SKM-1 treated with dmso at 0.1 percent for 144 hours (cell line): ENCODE measurements around the gene PRKCG.
"Not testable (repeated sequence)": the region's sequence is repeated elsewhere in the genome, so short reads cannot be mapped to it uniquely, and the experiment has no call there.

ENCODE experiments used
- DNase-seq: peaks from one replicate; lab custom pipeline; 2025; ENCODE audit not compliant: unreplicated experiment; lab: John Stamatoyannopoulos, UW

The PRKCG gene

DNA sequence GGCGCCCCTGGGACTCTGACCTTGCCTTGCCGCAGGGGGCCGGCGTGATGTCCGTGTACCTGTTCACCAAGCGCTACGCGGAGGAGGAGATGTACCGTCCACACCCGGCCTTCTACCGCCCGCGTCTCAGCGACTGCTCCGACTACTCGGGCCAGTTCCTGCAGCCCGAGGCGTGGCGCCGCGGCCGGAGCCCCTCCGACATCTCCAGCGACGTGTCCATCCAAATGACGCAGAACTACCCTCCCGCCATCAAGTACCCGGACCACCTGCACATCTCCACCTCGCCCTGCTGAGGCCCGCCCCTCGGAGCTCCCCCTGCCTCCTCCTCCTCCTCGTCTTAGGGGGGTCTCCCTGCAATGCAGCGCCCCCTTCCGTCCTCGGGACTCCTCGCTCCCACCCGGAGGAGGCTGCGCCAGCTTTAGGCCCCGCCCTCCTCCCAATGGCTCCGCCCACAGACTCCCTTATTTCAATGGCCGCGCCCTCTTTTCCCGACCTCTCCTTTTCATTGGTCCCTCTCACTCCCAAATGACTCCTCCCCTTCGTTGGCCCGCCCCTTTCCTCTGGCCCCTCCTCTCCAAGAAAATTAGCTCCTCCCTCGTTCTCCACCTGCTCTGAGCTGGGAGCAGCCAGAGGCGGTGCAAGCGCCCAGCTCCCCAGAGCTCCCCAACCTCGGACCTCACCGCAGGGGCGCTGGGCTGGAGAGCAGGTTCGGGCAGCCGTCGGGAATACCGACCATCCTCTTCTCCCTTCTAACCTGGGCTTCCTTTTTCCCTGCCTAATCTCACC is 60.2 kb downstream of the PRKCG start:
- DNase-seq, result no peak

GRCh38 chr19:53944416-53944815 is 62.4 kb downstream of the PRKCG start:
- no peak for DNase-seq

- no peak for DNase-seq
Measured at GRCh38 chr19:53944933-53945332, 62.9 kb downstream of the PRKCG start.

DNA sequence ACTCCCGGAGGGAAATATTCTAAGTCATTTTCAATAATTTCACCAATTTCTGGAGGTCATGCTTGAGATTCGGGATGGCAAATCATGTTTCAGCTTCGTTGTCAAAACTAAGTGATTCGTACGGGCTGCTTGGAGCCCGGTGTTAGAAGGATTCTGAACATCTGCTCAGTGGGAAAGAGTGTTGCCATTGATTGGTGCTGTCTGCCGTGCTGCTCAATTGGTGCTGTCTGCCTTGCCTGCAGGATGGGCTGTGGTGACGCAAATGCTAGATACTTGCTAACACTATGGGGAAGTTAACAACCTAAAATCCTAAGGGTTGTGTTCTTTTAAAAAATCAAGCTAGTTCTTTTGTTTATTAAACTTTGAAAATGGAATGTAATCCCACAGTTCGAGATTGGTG is 63.4 kb downstream of the PRKCG start:
- no peak for DNase-seq

DNA sequence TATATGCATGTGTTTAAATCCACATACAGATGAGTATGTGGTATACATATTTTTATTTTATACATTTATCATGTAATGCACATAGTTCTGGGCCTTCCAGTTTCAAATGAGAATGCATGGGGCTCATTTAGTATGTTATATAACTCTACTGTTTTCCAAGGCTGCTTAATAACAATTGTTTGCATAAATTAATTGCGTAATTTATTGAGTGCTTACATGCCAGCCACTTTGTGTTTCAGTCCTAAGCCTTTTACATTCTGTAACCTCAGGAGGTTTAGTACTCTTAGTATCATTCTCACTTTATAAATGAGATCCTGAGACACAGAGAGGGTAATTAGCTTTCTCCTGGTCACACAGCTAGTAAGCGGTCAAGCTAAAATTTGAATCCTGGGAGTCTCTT is 64.0 kb downstream of the PRKCG start:
- no peak for DNase-seq

GRCh38 chr19:53947624-53948023 is 65.6 kb downstream of the PRKCG start:
- DNase-seq, result no peak

DNA sequence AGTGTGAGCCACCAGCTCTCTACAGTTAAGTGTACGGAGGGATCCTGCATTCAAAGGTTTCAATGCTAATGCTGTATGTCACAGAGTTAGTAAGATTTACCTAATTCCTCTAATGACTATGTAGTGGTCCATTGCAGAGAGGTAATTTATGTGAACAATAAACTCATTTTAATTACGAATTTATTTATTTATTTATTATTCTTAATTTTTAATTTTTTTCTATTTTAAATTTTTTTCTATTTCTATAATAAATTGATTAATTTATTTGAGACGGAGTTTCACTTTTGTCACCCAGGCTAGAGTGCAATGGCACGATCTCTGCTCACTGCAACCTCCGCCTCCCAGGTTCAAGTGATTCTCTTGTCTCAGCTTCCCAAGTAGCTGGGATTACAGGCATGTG is 66.6 kb downstream of the PRKCG start:
- not testable (repeated sequence) for DNase-seq

DNA sequence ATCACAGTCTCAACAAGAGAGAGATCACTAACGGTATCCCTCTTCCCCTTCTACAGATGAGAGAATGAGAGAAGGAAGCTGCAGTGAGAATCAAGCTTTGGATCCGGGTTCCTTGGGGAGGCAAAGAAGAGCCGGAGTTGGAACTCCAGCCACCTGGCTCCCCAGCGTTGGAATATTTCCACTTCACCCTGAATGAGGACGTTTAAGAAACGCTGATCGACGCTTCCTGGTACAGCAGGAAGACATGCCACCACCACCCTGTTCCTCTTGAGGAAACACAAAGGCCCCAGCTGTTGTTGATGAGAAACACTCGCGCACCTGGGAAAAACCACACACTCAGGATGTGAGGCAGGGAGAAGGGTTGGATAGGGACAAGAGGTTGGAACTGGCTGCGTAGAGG is 69.4 kb downstream of the PRKCG start:
- no peak for DNase-seq

- DNase-seq, result no peak
Measured at GRCh38 chr19:53951947-53952346, 70.0 kb downstream of the PRKCG start.

DNA sequence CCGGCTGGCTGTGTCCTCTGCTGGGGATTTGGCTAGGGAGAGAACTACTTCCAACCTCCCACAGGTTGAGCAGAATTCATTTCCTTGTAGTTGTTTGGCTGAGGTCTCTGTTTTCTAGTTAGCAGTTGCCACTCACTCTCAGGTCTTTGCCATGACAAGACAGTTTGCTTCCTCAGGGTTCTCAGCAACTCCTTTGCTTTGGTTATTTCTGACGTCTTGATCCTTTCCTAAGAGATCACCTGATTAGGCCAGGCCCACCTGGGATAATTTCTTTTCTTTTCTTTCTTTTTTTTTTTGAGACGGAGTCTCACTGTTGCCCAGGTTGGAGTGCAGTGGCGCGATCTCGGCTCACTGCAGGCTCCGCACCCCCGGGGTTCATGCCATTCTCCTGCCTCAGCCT is 71.4 kb downstream of the PRKCG start:
- DNase-seq, result no peak
